PFSK-1 (cell line): ENCODE data around the gene AXDND1.

Experiments used
- FOXP2 ChIP-seq: optimal IDR thresholded peaks from 2 replicates; pipeline ENCODE3; 2011; ENCODE audit warnings: borderline replicate concordance, control low read depth, inconsistent platforms; ENCODE audit not compliant: insufficient read depth; ENCODE audit errors: extremely low read length, extremely low read depth
- POLR2AphosphoS5 ChIP-seq: IDR thresholded peaks from 2 replicates; pipeline ENCODE4 v1.6.1; 2012; ENCODE audit warnings: low read depth, mild to moderate bottlenecking, control low read depth, low read length, moderate library complexity
- REST ChIP-seq, 2 experiments: IDR thresholded peaks; 2 replicates each; pipeline versions ENCODE4 v1.6.1 to v1.8.0; 2011 to 2012; ENCODE audit warnings: low read depth in 2 of 2, low read length in 2 of 2, control low read depth in 1 of 2, inconsistent platforms in 1 of 2, mild to moderate bottlenecking in 1 of 2, moderate library complexity in 1 of 2; ENCODE audit not compliant: insufficient read depth in 1 of 2
- SIN3A ChIP-seq: IDR thresholded peaks from 2 replicates; pipeline ENCODE4 v1.6.1; 2012; ENCODE audit warnings: mild to moderate bottlenecking, low read length, moderate library complexity, borderline replicate concordance; ENCODE audit not compliant: insufficient read depth
- TAF1 ChIP-seq: IDR thresholded peaks from 2 replicates; pipeline ENCODE4 v1.6.1; 2012; ENCODE audit warnings: low read length, control low read depth, borderline replicate concordance; ENCODE audit not compliant: insufficient read depth

DNA sequence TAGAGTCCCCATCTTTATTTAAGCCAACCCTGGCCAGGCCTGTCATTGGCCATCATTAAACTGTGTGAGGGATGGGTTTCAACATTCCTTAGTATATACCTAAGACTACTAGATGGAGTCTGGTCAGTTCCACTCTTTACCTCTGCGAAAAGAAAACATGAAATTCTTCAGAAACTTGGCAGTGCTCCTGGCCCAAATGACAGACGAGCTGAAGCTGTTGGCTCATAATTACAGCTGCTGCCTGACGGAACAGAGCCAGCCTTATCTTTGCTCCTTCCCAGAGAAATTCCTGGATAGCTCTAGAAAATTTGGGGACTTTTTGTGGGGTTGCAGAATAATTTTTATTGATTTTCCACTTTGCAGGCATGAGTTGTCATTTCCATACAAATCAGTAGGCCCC lies 179.6 kb downstream of the AXDND1 start:
- TF ChIP-seq POLR2AphosphoS5 (no peak), SIN3A (no peak), REST (IDR thresholded peaks at IDR 0.05; ENCODE audit: insufficient read depth in 1 of 2, low read depth in 2 of 2, low read length in 2 of 2) (no peak), TAF1 (no peak), FOXP2 (no peak)
